GM18505 (cell line): ENCODE results near the gene RRAS.

Source experiments
- ATAC-seq: cut with Tn5 transposase; IDR thresholded peaks from one replicate; pipeline ENCODE4 v1.9.1; 2021; ENCODE audit not compliant: unreplicated experiment
- POLR2A ChIP-seq: IDR thresholded peaks from 4 replicates; pipeline ENCODE4 v1.6.1; 2011; ENCODE audit warnings: borderline replicate concordance; ENCODE audit not compliant: insufficient read depth, insufficient read length; ENCODE audit errors: extremely low read depth

The RRAS gene

DNA sequence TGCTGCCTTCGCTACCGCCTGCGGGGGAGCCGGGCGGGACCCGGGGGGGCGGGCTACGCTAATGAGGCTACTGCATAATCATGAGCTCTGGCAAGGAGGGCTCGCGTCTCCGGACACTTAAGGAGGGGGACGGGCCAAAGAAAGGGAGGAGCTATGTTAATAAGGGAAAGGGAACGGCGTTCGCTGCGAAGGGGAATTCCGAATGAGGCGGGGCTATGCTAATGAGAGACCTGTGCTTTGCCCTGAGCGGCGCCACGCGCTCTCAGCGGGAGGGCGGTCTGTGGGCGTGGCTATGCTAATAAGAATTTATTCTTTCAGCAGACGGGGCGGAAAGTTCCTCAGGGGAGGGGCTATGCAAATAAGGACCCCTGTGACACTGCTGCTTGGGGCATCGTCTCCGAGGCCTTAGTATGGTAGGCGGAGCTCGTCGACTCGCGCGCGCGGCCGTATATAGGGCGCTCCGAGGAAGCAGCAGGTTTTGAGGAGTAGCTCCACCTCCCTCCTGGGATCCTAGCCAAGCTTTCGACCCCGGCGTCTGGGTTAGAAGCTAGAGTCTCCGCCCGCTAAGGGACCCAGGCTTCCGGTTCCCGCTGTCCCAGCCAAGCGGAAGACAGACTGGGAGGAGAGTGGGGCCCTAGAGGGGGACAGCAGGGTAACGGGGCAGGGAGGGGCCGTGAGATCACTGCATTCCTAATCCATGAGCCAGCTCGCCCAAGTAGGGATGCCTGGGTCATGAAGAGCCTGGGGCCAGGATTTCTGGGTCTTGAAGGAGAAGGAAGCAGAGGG, at the start of gene RRAS:
Gene RRAS, minus strand, starts transcription at position 31 of the 786 bp plus-strand sequence. CDS start 45 bp downstream, outside the sequence.
- ATAC-seq = peak; percentile 52
- peak; percentile 78 for TF ChIP-seq POLR2A

DNA sequence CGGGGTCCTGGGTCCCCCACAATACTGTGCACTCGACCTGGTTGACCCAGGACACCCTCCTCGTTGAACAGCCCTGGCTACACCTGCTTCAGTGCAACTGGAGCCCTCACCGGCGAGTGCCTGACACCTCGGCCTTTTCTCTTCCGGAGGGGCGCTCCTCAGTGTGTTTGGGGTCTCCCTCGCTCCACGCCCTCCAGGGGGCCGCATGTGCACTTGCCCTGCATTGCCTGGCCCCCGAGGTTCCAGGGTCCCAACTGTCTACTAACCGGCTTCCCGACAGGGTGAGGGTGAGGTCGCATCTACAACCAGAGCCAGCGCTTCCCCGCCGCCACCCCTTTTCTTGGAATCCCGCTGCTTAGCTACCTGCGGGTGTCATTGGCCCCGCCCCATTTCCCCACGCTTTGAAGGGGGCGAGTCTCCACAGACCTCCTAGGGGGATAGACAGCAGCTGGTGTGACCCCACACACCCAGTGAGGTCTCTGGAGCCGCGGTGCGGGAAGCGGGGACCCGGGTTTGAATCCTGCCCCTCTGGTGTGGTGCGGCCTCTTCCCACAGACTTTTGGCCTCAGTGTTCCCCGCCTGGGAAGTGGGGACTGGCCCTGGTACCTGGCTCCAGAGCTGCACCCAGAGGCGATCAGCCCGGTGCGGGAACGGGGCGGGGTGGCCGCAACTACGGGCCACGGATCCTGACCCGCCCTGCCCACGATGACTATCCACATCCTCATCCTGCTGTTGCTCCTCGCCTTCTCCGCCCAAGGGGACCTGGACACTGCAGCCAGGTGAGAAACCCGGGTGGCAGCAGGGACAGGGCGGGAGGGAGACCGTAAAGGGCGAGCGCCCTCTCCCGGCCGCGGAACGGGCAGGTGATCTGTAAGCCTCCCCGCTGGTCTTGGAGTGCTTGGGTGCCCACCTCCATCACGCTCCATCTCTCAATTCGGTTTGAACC, 49.5 kb upstream of the RRAS start, which contains the start of gene ADM5:
Gene ADM5, plus strand, starts transcription at position 462 of the 946 bp plus-strand sequence. Its CDS starts 244 bp downstream, at position 706.
- ATAC-seq = no peak
- no peak for TF ChIP-seq POLR2A

DNA sequence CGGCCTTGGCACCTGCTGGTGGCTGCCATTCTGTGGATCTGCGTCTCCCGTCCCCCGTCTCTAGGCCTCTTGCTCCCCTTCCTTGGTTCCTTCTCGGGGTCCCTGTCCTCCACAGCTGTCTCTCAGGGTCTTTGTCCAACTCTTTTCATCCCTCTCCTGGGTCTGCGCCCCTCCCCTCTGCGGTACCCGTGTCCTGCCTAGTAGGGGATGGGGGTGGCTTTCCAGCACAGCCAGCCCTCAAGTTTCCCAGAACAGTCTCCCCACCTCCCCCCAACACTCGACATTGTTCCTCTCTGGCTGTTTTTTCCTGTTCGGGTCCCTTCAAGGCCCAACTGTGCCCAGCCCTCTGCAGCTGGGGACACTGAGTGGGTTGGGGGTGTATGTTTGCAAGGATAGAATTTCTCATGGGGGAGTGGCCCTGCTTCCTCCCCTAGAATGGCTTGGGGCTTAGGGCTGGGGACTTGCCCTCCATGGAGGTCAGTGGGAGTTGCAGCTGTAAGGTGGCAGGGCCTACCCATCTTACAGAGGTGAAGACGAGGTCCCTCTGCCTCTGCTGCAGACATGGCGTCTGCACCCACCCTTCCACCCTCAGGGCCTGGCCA, 48.7 kb upstream of the RRAS start:
- no peak for TF ChIP-seq POLR2A
- no peak for ATAC-seq

DNA sequence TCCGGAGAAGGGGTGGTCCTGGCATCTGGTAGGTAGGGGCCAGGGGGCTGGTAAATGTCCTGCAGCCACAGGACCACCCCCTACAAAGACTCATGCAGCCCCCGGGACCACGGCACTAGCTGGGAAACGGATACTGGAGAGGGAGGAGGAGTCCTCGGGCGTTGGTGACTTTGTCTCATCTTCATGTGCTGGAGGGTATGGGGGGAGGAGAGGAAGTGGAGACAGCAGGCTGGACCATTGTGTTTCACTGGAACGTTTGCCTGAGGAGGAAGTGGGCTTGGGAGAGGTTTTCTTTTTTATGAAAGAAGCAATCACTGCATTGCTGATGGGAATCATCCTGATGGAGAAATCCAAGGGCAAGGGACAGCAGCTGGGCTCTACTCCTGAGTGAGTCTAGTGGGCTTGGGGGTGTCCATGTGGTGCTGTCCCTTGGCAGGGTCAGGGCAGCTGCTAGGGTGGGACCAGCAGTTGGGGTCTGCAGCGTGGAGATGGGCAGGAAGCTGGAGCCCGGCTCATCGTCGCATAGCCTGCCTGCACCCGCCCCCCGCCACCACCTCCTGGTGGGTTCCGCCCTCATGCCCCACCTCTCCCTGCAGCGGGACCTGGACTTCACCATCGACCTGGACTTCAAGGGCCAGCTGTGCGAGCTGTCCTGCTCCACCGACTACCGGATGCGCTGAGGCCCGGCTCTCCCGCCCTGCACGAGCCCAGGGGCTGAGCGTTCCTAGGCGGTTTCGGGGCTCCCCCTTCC, 47.8 kb upstream of the RRAS start:
- TF ChIP-seq POLR2A = peak; percentile 10
- no peak for ATAC-seq

DNA sequence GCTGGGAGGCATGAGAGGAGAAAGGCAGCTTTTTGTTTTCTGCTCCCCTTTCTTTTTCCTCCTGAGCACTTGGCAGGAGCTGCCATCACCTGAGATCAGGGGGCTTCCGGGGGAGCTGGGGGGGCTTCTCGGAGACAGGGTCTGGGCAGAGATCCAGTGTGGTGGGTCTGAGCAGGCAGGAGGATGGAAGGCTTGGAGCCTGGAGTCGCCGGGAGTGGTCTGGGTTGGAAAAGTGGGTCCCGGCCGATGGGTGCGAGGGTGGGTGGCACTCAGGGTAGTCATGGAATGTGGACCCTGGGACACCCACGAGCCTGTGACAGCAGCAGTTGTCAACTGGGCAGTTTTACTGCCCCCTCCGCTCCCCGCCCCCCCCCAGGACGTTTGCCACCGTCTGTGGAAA, 47.2 kb upstream of the RRAS start:
- TF ChIP-seq POLR2A = no peak
- no peak for ATAC-seq

DNA sequence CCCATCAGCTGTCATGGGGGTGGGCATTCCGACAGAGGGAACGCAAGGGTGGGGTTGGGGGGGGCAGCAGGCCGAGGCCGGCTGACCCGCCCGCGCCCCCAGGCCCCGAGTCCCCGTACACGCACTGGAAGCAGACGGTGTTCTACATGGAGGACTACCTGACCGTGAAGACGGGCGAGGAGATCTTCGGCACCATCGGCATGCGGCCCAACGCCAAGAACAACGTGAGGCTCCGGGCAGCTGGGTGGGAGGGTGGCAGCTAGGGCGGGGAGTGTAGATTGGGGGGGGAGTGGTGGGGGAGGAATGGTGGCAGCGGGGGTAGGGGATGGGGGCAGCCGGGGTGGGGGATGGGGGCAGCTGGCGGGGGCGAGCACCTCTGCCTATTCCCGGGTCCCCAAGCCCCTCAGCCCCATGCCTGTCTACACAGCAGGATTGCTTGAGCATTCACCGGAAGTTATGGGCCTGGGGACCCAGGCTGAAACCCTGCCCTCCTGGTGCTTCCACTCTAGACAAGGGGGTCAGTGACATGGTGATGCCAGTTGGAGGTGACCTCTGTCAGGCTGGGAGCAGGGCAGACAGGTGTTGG, 46.7 kb upstream of the RRAS start:
- ATAC-seq = no peak
- TF ChIP-seq POLR2A = no peak

DNA sequence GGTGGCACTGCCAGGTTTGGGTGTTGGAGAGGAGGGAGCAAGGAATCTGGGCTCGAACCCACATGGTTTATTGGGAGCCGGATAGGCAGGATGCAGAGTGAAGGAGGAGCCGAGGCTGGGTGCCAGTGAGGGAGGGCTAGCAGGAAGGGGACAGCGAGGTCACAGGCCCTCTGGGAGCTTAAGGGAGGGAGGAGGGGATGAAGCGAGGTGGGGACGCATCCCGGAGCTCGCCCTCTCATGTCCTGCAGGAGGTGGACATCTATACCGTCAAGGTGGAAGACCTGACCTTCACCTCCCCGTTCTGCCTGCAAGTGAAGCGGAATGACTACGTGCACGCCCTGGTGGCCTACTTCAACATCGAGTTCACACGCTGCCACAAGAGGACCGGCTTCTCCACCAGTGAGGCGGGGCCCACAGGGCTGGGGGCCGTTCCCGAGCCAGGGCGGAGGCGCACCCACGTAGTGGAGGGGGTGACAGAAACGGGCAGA, 45.9 kb upstream of the RRAS start:
- TF ChIP-seq POLR2A = peak; percentile 40
- ATAC-seq = no peak

DNA sequence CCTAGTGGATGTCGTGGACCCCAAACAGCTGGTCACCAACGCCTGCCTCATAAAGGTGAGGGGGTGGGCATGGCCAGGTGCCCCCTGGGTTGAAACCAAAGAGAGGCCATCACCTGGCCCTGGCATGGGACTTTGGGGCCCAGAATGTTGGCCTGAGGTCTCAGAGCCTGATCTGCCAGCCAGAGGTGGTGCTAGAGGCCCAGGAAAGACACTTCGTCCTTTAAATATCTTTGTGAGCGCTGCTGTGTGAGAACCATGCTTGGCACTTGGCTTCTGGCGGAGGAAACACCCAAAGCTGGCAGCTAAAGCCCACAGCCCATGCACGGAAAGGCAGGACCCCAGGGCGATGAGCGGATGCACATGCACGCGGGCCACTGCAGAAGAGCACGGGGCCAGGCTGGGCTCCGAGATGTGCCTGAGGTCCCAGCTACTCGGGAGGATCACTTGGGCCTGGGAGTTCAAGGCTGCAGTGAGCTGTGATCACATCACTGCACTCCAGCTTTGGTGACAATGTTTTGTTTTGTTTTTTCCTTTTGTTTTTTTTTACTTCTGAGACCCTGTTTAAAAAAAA, 45.1 kb upstream of the RRAS start:
- peak; percentile 28 for TF ChIP-seq POLR2A
- ATAC-seq = no peak

DNA sequence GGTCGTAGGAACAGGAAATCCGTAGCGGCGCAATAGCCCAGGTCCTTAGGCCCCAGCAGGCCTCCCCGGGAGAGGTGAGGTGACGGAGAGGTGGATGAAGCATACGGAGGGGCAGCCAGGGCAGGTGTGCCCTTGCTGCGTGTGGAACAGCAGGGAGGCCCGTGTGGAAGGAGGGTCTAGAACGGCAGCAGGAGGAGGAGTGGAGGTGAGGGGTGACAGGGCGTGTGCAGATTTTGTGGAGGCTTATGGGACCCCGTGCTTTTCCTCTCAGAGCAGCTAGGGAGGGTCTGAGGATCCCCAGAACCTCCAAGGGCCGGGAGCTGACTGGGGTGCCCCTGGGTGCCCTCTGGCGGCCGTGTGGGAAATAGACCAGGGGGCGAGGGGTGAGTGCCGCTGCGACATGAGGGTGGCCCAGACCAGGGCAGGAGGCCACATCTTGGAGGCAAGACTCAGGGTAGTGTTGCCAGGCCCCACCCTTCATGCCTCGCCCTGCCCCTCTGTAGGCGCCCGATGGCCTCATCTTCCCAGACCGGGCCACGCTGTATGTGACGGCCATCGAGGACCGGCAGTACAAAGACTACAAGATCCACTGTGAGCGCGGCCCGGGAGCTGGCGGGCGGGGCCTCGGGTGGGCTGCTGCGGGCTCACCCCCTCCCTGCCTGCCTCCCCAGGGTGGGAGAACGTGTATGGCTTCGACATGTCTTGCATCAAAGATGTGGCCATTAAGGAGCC, 44.5 kb upstream of the RRAS start:
- no peak for ATAC-seq
- peak; percentile 4 for TF ChIP-seq POLR2A

DNA sequence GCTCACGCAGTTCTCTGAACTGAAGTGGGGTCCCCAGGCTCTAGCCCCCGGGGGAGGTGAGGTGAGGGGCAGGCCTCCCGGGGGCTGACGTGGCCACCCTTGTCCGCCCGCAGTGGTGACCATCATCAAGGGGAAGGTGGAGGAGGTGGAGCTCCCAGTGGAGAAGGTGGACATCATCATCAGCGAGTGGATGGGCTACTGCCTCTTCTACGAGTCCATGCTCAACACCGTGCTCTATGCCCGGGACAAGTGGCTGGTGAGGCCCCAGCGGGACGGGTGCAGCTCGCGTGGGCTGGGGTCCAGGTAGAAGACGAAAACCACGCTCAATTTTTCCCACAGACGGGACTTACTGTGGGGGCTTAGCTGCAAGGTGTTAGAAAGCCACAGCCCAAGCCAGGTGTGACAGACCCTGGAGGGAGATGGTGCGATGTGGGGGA, 43.9 kb upstream of the RRAS start:
- no peak for ATAC-seq
- TF ChIP-seq POLR2A = no peak

DNA sequence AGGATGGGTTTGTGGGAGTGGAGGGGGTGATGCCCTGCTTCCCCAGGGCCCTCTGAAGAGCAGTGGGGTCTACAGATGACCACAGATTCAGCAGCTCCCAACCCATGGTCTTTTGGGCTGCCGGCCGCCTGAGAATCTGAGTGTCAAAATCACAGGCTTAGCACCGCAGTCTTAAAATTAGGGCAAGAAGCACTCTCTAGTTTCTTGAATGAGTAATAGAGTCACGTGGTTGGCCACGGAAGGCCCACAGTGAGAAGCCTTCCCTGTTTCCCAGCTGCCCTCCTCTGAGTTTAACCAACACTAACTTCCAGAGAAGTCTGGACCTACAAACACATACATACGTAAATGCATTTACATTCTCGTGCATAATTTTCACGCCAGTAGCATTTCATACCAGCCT, 42.3 kb upstream of the RRAS start:
- ATAC-seq = no peak
- no peak for TF ChIP-seq POLR2A
